Suppressor macrophage treated with lipopolysaccharide for 4 hours (primary cell): Measurements from ENCODE around the gene MAPK4.
"Not testable (repeated sequence)": the region's sequence is repeated elsewhere in the genome, so short reads cannot be mapped to it uniquely, and the experiment has no call there.

Experiments
- DNase-seq: peaks from one replicate; pipeline ENCODE4 v3.0.0-alpha.2; 2020

MAPK4 gene

GRCh38 chr18:50769463-50769862 is 209.6 kb downstream of the MAPK4 start:
- no peak for DNase-seq

- DNase-seq, result no peak
Measured at GRCh38 chr18:50775207-50775606, 215.3 kb downstream of the MAPK4 start.

DNA sequence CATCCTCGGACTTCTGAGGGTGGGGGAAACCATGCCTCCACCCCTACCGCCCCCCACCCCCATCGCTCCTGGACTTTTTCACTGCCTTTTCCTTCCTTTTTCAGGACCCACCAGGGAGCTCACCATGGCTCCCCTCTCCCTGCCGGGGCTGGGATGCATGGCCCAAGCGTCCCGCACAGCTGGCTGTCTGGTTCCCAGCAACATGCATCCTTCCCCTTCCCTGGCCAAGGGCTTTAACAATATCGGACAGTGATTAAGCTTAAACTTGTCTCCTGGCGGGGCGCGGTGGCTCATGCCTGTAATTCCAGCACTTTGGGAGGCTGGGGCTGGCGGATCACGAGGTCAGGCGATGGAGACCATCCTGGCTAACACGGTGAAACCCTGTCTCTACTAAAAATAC is 215.8 kb downstream of the MAPK4 start:
- no peak for DNase-seq

DNA sequence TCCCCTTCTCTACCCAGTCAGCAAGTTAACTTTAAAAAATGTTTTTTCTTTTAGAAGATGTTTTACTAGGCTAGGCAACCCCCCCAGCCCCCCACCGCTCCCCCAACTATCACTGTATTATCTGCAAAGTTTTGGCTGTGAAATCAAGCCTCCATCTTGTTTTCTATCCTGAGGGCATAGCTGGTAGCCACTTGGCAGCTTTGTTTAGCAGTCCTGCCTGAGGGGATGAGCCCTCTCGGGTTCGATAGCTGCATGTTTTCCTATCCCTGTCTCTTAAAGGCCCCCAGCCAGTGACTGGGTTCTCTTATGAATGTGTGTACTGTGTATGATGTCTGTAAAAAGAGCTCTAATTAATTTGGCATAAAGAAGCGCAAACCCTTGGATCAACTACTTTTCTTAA is 216.5 kb downstream of the MAPK4 start:
- no peak for DNase-seq

DNA sequence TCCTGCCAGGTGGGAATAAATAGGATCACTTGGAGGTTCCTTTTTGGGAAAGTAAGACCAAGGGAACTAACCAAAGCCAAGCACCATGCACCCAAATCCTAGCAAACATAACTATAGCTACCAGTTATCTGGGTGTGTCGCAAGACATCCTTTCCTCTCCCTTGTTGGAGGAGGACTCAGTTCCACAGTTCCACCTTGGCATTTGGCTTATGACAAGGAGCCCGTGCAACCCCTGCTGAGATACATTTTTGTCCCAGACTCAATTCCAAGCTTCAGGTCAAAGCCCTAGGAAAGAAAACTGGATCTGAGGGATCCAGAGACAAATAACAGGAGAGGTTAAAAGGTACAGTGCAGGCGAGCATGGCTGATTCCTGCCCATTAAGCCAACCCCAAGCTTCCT is 219.1 kb downstream of the MAPK4 start:
- DNase-seq, result not testable (repeated sequence)
